NCI-H510A treated with DMSO at 0.1 percent for 48 hours (cell line): ENCODE measurements around the gene EGFL8.
"Not testable (repeated sequence)": the region's sequence is repeated elsewhere in the genome, so short reads cannot be mapped to it uniquely, and the experiment has no call there.

Source experiments
- DNase-seq: peaks from one replicate; lab custom pipeline; 2025; lab: John Stamatoyannopoulos, UW

The EGFL8 gene

DNA sequence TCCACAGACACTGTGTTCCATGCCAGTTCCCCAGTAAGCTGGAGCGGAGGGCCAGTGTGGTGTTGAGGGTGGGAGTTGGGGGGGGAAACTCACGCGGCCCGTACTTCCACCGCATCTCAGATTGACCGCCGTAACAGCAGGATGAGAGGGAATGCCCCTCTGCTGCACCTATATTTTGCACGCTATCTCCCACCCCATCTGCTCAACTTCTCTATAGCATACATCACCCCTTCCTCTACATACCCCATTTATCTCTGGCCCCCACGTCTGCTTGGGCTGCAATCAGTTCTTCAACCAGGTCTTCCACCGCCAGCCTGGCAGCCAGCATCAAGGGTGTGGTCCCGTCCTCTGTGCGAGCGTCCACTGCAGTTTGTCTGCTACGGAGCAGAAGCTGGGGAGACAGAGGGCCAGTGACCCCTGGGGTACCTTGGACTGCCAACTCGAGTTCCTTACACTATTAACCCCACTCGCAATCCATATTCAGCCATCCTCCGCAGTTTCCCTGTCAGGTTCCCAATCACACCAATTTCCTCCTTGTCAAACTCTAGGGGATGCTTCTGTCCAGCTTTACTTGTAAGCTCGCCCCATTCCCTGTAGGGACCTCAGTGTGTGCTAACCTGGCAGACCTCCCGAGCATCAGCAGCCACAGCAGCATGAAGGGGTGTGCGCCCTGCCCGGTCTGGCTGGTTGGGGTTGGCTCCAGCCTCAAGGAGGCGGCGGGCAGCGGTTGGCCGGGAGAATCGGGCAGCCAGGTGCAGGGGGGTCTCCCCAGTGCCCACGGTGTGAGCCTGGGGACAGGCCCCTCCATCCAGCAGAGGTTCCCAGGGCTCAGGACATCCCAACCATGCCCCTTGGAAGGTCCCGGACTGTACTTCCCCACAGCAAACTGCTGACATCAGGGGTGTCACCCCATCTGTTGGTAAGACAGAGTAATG lies 32.6 kb downstream of the EGFL8 start:
- DNase-seq, result no peak

DNA sequence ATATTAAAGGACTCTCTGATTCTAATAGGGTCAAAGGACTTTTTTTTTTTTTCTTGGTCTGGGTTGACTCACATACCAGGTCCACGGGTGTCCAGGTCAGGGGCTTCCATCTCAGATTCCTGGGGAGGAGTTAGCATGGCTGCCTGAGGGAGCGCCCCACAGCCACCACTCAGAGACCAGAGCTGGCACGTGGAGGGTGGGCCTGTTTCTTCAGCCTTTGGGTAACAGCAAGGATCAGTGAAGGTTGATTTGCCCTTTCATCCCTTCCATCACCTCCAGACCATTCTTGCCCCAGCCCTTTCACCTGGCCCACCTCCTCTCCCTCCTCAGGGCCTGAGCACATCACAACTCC lies 33.9 kb downstream of the EGFL8 start:
- no peak for DNase-seq

DNA sequence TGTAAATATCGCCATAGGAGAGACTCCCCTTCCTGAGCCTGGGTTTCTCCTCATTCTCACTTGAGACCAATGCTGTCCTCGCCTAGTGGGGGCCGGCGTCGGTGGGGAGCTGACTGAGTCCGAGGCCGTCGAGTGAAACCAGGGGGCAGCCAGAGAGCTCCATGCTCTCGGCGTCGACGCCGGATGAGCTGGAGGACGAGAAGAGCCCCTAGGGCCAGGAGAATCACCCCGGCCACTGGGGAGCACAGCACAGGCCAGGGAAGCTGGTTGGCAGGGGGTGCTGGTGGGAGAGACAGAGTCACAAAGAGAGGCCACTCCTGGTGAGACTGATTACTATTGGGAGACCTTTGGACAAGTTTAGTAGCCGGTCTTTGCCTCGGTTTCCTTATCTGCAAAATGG lies 34.5 kb downstream of the EGFL8 start:
- DNase-seq, result no peak

DNA sequence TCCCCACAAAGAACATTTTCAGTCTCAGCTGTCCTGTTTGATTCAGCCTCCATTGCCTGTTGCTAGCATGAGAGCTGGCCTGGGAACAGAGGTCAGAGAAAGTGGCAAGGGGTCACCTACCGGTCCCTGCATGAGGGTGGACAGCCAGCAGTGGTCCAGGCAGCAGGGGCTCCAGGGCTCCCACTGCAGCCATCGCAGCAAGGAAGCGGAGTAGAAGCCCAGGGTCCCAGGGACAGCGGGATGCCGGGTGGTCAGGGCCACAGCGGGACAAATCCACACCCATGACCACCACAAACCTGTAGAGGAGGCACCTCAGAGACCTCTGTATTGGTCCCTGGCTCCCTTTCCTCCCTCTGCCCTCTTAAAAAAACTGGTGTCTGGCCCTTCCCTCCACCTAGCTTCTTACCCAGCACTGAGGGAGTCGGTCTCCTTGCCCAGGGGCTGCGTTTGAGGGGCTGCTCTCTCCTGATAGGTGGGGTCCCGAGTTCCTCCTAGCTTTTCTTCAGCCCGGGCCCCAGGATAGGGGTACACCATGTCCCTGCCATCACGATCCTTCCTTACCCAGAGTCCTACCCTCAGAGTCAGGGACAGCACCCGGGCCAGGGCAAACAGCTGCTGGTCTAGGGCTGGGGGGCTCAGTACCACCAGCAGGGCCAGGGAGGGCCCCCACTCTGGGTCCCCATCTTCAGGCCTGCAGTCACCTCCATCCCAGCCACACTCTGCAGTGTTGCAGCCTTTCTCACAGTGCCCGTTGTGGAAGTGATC lies 36.5 kb downstream of the EGFL8 start:
- DNase-seq, result no peak

DNA sequence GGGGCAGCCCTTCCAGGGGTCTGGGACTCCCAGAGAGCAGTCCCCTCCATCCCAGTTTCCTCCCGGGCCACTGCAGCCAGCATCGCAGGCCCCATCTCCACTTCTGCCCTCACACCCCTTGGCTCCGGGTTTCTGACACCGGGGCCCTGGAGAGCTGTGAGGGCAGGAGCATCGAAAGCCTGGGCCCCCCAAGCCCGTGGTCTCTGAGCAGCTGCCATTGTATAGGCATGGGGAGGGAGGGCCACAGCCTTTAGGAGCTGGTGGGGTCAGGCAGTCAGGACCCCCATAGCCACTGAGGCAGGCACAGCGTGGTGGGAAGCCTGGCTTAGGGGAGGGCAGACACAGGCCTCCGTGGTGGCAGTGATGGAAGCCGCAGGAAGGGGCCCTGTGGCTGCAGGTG lies 37.8 kb downstream of the EGFL8 start:
- no peak for DNase-seq

DNA sequence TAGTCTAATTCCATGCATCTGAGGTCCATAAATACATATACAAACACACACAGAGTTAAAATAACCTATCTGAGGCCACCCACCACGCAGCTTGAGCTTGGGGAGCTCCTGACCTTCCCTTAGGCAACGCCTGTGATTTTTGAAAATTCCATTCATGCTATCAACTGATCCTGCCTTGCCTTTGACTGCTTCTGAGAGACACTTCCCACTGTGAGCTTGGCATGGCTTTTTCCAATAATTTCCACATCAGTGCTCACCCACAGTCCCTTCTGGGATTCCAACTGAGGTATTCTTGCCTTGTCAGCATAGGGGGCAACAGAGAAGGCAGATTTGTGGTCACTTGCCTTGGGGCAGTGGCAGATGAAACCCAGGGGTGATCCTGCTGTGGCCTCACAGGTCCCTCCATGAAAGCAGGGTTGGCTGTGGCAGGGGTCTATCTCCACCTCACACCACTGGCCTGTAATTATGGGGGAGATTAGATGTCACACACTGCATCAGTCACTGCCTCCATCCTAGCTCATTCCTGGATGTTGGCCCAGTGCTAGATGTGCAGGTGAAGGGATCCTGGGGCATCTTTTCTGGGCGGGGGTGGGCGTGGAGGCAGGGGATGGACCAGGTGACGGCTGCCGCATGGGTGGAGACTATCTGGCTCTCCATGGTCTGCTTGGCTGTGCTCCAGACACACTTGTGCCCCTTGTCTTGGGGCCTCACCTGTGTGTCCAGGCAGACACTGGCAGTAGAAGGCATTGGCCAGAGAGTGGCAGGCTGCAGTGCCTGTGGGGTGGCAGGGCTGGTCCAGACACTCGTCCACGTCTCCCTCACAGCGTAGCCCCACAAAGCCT lies 39.3 kb downstream of the EGFL8 start:
- no peak for DNase-seq

DNA sequence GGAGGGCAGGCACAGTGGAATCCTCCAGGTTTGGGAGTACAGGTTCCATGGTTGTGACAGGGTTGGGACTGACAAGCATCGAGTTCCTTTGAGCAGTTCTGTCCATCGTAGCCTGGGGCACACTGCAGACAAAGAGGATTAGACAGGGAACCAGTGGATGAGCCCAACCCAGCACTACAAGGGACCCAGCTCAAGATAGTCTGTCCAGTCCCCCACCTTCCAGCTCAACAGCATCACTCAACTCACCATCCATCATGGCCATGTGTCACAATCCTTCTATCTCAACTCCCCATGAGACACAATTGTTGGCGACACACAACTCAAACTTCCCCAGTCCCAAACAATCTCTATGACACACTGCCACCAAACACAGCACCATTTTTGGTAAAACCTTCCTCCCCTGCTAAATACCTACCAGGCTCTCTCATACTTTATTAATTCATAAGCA lies 39.9 kb downstream of the EGFL8 start:
- DNase-seq, result no peak

DNA sequence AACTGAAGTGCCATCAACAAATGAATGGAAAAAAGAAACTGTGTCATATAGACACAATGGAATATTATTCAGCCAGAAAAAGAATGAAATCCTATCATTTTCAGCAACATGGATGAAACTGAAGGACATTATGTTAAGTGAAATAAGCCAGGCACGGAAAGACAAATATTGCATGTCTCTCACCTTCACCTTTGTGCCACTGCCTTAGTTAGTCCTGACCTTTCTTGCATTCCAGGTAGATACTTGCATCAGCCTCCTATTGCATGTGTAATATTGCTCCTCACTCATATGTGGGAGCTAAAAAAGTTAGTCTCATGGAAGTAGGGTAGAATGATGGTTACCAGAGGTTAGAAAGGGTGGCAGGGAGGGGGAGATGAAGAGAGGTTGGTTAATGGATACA lies 44.6 kb downstream of the EGFL8 start:
- no peak for DNase-seq

DNA sequence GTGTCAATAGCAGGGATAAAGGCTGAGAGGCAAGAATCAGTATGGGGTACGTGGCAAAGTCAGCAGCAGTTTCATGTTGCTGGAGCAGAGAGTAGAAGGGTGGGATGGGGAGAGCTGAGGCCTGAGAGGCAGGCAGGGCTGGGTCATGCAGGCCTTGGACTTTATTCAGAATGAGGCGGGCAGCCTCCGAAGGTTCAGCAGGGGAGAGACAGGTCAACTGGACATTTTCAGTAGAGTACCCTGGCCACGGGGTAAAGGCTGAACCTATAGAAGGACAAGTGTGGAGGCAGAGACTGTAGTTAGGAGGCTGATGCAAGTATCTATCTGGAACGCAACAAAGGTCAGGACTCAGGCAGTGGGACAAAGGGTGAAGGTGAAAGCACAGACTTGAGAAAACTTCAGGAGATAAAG lies 45.8 kb downstream of the EGFL8 start:
- DNase-seq, result no peak

DNA sequence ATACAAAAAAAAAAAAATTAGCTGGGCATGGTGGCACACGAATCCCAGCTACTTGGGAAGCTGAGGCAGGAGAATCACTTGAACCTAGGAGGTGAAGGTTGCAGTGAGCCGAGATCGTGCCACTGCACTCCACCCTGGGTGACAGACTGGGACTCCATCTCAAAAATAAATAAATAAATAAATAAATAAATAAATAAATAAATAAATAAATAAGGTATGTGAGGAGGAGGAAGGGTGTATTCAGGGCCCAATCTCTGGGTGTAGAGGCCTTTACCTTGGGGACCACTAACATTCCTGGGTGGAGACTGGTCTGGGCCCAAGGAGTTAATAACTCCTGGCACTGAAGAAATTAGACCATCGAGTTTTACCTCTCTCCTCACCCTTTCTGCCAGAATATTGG lies 47.0 kb downstream of the EGFL8 start:
- DNase-seq, result not testable (repeated sequence)

DNA sequence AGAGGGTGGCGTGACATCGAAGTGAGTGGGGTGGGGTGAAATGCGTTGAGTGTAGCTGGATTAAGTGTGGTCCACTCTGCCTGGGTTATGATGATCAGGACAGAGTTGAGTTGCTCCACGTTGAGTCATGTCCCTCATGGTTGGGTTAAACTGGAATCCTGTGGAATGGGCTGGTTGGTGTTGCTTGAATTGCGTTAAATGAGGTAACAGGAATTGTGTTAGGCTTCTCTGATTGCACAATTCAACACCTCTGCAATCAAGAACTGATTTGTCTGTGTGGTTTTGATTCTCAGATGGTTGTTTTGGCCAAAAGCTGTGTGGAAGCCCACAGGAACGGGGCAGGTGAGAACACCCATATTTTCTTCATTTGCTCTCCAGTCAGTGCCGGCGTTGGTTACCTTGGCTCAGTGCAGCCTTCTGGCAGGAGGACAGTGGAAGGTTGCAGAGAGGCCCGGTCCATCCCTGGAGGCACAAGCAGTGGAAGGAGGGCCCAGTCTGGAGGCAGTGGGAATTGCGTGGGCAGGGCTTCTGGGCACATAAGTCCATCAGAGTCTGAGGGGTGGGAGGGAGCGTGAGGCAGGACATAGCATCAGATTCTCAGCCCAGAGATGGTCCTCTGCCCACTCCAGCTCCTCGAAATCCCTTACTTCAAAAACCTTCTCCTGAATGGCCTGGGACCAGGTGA lies 47.8 kb downstream of the EGFL8 start:
- no peak for DNase-seq

DNA sequence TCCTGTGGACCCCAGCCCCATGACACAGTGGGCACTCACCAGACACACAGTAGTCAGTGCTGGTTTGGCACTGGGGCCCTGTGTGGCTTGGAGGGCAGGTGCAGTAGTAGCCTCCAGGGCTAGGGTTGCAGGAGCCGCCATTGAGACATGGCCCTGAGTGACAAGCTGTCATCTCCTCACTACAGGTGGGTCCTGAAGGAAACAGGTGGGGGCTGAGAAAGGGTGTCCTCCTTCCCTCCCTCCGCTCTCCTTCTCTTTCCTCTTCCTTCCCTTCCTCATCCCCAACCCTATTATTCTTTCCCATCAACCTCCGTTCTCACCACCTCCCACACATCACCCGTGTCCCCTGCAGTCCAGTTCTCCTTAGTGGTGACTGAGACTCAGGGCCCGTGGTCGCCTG lies 49.3 kb downstream of the EGFL8 start:
- no peak for DNase-seq

DNA sequence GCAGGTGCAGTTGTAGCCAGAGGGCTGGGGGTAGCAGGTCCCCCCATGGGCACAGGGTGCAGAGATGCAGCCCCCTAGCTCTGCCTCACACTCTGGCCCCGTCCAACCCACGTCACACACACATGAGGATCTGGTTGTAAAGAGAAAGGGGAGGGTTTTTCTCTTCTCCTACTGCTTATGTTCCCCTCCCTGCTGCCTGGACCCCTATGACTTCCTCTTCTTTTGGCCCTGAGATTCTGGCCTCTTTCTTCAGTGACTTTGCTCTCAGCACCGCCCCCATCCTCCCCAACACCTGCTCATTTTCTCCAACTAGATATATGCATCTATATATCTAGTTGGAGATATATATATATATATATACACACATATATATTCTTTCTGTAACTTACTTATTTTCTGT lies 49.7 kb downstream of the EGFL8 start:
- no peak for DNase-seq

DNA sequence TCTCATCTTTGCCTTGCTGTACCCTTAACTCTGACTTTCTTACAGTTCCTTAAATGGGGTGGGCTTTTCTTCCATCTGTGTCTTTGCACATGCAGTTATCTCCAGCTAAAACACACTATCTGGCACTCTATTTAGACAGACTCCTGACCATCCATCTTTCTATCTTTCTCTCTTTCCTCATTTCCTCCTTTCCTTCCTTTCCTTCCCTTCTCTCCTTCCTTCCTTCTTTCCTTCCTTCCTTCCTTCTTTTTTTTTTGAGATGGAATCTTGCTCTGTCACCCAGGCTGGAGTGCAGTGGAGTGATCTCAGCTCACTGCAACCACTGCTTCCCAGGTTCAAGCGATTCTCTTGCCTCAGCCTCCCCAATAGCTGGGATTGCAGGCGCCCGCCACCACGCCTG lies 51.2 kb downstream of the EGFL8 start:
- no peak for DNase-seq

DNA sequence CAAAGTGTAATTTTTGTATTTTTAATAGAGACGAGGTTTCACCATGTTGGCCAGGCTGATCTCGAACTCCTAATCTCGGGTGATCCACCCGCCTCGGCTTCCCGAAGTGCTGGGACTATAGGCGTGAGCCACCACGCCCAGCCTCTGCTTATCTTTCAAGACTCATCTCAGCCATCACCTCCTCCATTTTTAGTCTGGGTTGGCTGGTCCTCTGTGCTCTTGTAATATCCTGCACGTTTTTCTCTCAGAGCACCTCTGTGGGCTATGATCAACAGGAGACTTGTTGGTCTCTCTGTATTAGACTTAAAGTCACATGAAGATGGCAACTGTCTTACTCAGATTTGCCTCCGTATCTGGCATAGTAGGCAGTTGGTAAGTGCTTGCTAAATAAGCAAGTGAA lies 51.9 kb downstream of the EGFL8 start:
- no peak for DNase-seq

DNA sequence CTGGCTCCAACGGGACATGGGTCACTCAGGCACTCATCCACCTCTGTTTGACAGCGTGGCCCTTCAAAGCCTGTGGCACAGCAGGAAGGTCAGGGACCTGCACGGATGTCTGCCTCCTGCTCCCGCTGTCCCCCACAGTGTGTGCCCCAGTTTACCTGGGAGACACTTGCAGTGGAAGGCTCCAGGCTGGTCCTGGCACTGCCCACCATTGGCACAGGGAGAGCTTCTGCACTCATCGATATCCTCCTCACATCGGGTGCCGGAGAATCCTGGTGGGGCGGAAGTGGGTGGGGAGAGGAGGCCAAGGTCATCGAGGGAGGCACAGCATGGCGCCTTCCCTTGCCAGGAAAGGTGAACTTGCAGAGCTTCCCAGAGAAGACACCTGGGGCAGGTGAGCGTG lies 52.6 kb downstream of the EGFL8 start:
- no peak for DNase-seq
